Prostate gland (tissue), 2 donors: ENCODE data around the gene UBE2E2.

Experiments
- CTCF ChIP-seq, 4 experiments: fragments of 200-600 bp in 2 of 4; fragments of 450-650 bp in 2 of 4; sonication (generic) in 2 of 4; IDR thresholded peaks; 1 replicate in 3 of 4; 2 replicates in 1 of 4; pipeline ENCODE4 v1.5.1; 2016 to 2019; ENCODE audit warnings: antibody characterized with exemption in 4 of 4, mild to moderate bottlenecking in 2 of 4, moderate library complexity in 2 of 4
- POLR2A ChIP-seq: fragments of 450-650 bp; IDR thresholded peaks from one replicate; pipeline ENCODE4 v1.6.1; 2016; ENCODE audit warnings: antibody characterized with exemption, mild to moderate bottlenecking
- POLR2AphosphoS5 ChIP-seq: sonication (generic); formaldehyde crosslinking; IDR thresholded peaks from one replicate; pipeline ENCODE4 v1.6.1; 2017; ENCODE audit warnings: antibody characterized with exemption

- no peak for TF ChIP-seq POLR2A
- no peak for TF ChIP-seq POLR2AphosphoS5
- no peak for TF ChIP-seq CTCF (IDR thresholded peaks at IDR 0.05)
Observed at GRCh38 chr3:23157331-23157730, 45.8 kb upstream of the UBE2E2 start.
